Mesendoderm (in vitro differentiated cells): ENCODE measurements around the gene CDCP2.

ENCODE experiments used
- DNase-seq: peaks from one replicate; pipeline ENCODE4 v3.0.0; 2013
- H2AK5ac ChIP-seq: 2 replicates; pipeline ENCODE4 v1.6.1; 2013; ENCODE audit warnings: low read length, inconsistent platforms
- H2BK120ac ChIP-seq: 2 replicates; pipeline ENCODE4 v1.6.1; 2013; ENCODE audit warnings: low read depth, mild to moderate bottlenecking, low read length, moderate library complexity, mixed read lengths
- H2BK15ac ChIP-seq: replicated peaks from 2 replicates; pipeline ENCODE4 v1.6.1; 2013; ENCODE audit warnings: low read depth, mild to moderate bottlenecking, moderate library complexity
- H2BK5ac ChIP-seq: 2 replicates; pipeline ENCODE4 v1.6.1; 2013; ENCODE audit warnings: low read length, inconsistent platforms
- H3K18ac ChIP-seq: 2 replicates; pipeline ENCODE4 v1.6.1; 2013; ENCODE audit warnings: mild to moderate bottlenecking, low read length, mixed read lengths
- H3K23ac ChIP-seq: one replicate; pipeline ENCODE4 v1.6.1; 2013; ENCODE audit warnings: low read length
- H3K27ac ChIP-seq: 2 replicates; pipeline ENCODE4 v1.5.1; 2013; ENCODE audit warnings: low read depth, mild to moderate bottlenecking, inconsistent platforms, low read length, moderate library complexity
- H3K27me3 ChIP-seq: 2 replicates; pipeline ENCODE4 v1.6.1; 2013; ENCODE audit warnings: low read length, control low read depth, mild to moderate bottlenecking, inconsistent platforms; ENCODE audit not compliant: insufficient read depth, poor library complexity
- H3K36me3 ChIP-seq: 2 replicates; pipeline ENCODE4 v1.6.1; 2013; ENCODE audit warnings: low read length, inconsistent platforms; ENCODE audit not compliant: control insufficient read depth, insufficient read depth
- H3K4ac ChIP-seq: one replicate; pipeline ENCODE4 v1.6.1; 2013; ENCODE audit warnings: low read depth, mild to moderate bottlenecking, low read length, moderate library complexity
- H3K4me1 ChIP-seq: 2 replicates; pipeline ENCODE4 v1.6.1; 2013; ENCODE audit warnings: low read depth, low read length, inconsistent platforms; ENCODE audit not compliant: control insufficient read depth
- H3K4me2 ChIP-seq: 2 replicates; pipeline ENCODE4 v1.6.1; 2013; ENCODE audit warnings: low read length
- H3K4me3 ChIP-seq: 2 replicates; pipeline ENCODE4 v1.5.1; 2013; ENCODE audit warnings: mild to moderate bottlenecking, low read length
- H3K56ac ChIP-seq: one replicate; pipeline ENCODE4 v1.6.1; 2013; ENCODE audit warnings: low read length
- H3K79me1 ChIP-seq: 2 replicates; pipeline ENCODE4 v1.6.1; 2013; ENCODE audit warnings: low read length, inconsistent platforms
- H3K79me2 ChIP-seq: 2 replicates; pipeline ENCODE4 v1.6.1; 2013; ENCODE audit warnings: mild to moderate bottlenecking, low read length; ENCODE audit not compliant: control insufficient read depth, insufficient read depth
- H3K9ac ChIP-seq: 2 replicates; pipeline ENCODE4 v1.6.1; 2013; ENCODE audit warnings: low read length, inconsistent platforms
- H4K5ac ChIP-seq: one replicate; pipeline ENCODE4 v1.6.1; 2013; ENCODE audit warnings: low read length
- H4K8ac ChIP-seq: one replicate; pipeline ENCODE4 v1.6.1; 2013; ENCODE audit warnings: low read depth, mild to moderate bottlenecking, control low read depth, low read length, moderate library complexity
- WGBS: extraction: QIAGEN DNeasy Blood & Tissue Kit; methylation state at CpG from one replicate; pipeline ENCODE4 v1.1.7; 2013; ENCODE audit warnings: low lambda C conversion rate, missing lambda C conversion rate; ENCODE audit not compliant: insufficient coverage; ENCODE audit errors: extremely low coverage; 5-methylcytosine and 5-hydroxymethylcytosine counted together

Gene CDCP2

GRCh38 chr1:54114001-54114400, 38.8 kb downstream of the CDCP2 start:
- Histone ChIP-seq H3K4me1 (no peaks in the 10 kb centered on the region), H2BK120ac (no peak overlapping the region), H3K4ac (no peak overlapping the region), H3K56ac (no peak overlapping the region), H3K79me1 (no peaks in the 10 kb centered on the region), H3K23ac (no peak overlapping the region), H3K27ac (no peak overlapping the region), H3K9ac (no peak overlapping the region), H2BK15ac (no peak overlapping the region), H3K18ac (no peak overlapping the region), H3K27me3 (no peaks in the 10 kb centered on the region), H4K5ac (no peak overlapping the region), H3K4me3 (no peak overlapping the region), H4K8ac (no peak overlapping the region), H2AK5ac (no peak overlapping the region), H3K36me3 (no peaks in the 10 kb centered on the region), H3K79me2 (no peaks in the 10 kb centered on the region), H2BK5ac (no peak overlapping the region), H3K4me2 (no peak overlapping the region)
- no peak for DNase-seq
- WGBS = no CpG with 5 or more reads among the region's 4 CpGs

DNA sequence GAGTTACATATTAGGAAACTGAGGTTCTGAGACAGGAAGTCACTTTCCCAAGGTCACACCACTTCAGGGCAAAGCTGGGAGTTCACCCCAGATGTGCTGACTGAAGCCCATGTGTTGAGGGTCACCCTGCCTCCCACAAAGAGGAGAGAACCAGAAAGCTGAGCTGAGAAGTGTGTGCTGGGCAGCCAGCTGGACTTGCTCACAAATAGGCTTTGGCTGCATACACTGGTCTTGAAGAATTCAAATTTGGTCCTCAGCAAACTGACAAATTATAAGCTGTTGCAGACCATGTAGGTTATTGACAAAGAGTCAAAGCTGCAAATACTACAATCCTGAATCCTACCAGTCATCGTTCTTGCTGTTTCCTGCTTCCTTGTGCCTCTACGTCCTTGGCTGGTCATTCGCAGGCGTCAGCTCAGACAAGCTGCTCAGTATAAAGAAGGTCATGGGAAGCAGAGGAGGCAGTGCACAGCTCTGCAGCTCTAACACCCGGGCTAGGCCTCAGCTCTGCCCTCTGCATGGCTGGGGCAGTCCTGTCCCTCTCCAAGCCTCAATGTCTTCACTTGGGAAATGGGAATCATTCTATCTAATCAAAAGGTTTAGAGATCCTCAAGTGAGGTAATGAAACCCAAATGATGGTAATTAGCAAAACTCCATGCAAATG, 40.0 kb downstream of the CDCP2 start:
- H3K4me2 ChIP-seq = no peak overlapping the region
- H3K4me1 ChIP-seq = no peaks in the 10 kb centered on the region
- H3K79me2 ChIP-seq = no peaks in the 10 kb centered on the region
- H4K5ac ChIP-seq = no peak overlapping the region
- no peak overlapping the region for H2BK5ac ChIP-seq
- H3K56ac ChIP-seq = no peak overlapping the region
- H3K36me3 ChIP-seq = no peaks in the 10 kb centered on the region
- no peak overlapping the region for H2AK5ac ChIP-seq
- no peak overlapping the region for H2BK120ac ChIP-seq
- H3K27ac ChIP-seq = no peak overlapping the region
- H2BK15ac ChIP-seq = no peak overlapping the region
- H3K79me1 ChIP-seq = no peaks in the 10 kb centered on the region
- no peak overlapping the region for H3K9ac ChIP-seq
- H3K18ac ChIP-seq = no peak overlapping the region
- H3K27me3 ChIP-seq = no peaks in the 10 kb centered on the region
- WGBS = no CpG with 5 or more reads among the region's 5 CpGs
- DNase-seq = no peak
- no peak overlapping the region for H3K4ac ChIP-seq
- H3K23ac ChIP-seq = no peak overlapping the region
- no peak overlapping the region for H3K4me3 ChIP-seq
- no peak overlapping the region for H4K8ac ChIP-seq

DNA sequence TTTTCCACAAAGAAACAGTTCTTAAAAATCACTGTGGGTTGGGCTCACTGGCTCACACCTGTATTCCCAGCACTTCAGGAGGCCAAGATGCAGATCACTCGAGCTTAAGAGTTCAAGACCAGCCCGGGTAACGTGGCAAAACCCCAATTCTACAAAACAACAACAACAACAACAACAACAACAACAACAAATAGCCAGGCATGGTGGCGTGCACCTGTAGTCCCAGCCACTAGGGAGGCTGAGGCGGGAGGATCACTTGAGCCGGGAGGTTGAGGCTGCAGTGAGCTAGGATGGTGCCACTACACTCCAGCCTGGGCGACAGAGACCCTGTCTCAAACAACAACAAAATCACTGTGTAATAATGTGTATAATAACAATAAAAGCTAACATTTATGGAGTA, 40.8 kb downstream of the CDCP2 start:
- Histone ChIP-seq H3K9ac (no peak overlapping the region), H3K23ac (no peak overlapping the region), H3K27ac (no peak overlapping the region), H3K36me3 (no peaks in the 10 kb centered on the region), H3K4me2 (no peak overlapping the region), H2BK15ac (no peak overlapping the region), H3K4me3 (no peak overlapping the region), H4K5ac (no peak overlapping the region), H2AK5ac (no peak overlapping the region), H3K79me1 (no peaks in the 10 kb centered on the region), H4K8ac (no peak overlapping the region), H3K56ac (no peak overlapping the region), H2BK120ac (no peak overlapping the region), H3K4me1 (no peaks in the 10 kb centered on the region), H3K18ac (no peak overlapping the region), H3K4ac (no peak overlapping the region), H3K79me2 (no peaks in the 10 kb centered on the region), H3K27me3 (no peaks in the 10 kb centered on the region), H2BK5ac (no peak overlapping the region)
- WGBS = no CpG with 5 or more reads among the region's 7 CpGs
- DNase-seq = no peak

DNA sequence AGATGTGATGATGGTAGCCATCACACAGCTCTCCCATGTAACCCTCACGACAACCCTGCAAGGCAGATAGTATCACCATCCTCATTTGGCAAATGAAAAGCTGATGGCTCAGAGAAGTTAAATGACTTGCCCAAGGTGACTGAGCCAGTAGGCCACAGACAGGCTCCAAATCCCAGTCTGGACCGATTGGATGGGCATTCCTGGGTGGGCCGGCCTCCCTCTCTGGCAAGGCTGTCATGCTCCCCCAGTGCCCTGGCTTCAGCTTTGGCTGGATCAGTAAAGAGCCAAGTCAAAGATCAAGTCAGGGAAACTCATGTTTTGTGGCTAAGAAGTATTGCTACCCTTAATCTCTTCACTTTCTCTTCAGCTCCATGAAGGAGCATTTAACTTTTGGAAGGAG, 41.2 kb downstream of the CDCP2 start:
- no peak for DNase-seq
- no peaks in the 10 kb centered on the region for H3K79me2 ChIP-seq
- no peak overlapping the region for H3K9ac ChIP-seq
- H3K79me1 ChIP-seq = no peaks in the 10 kb centered on the region
- H3K4ac ChIP-seq = no peak overlapping the region
- no peaks in the 10 kb centered on the region for H3K4me1 ChIP-seq
- H2BK15ac ChIP-seq = no peak overlapping the region
- H3K27me3 ChIP-seq = no peaks in the 10 kb centered on the region
- no peak overlapping the region for H3K4me3 ChIP-seq
- no peaks in the 10 kb centered on the region for H3K36me3 ChIP-seq
- H3K4me2 ChIP-seq = no peak overlapping the region
- H4K8ac ChIP-seq = no peak overlapping the region
- no peak overlapping the region for H4K5ac ChIP-seq
- no peak overlapping the region for H2BK5ac ChIP-seq
- no peak overlapping the region for H2BK120ac ChIP-seq
- H2AK5ac ChIP-seq = no peak overlapping the region
- WGBS = no CpG with 5 or more reads among the region's 3 CpGs
- H3K27ac ChIP-seq = no peak overlapping the region
- no peak overlapping the region for H3K18ac ChIP-seq
- no peak overlapping the region for H3K23ac ChIP-seq
- H3K56ac ChIP-seq = no peak overlapping the region

GRCh38 chr1:54110996-54111395, 41.8 kb downstream of the CDCP2 start:
- Histone ChIP-seq H3K79me1 (no peaks in the 10 kb centered on the region), H4K5ac (no peak overlapping the region), H2BK5ac (no peak overlapping the region), H2BK120ac (no peak overlapping the region), H3K27ac (no peak overlapping the region), H3K4me2 (no peak overlapping the region), H3K27me3 (no peaks in the 10 kb centered on the region), H3K79me2 (no peaks in the 10 kb centered on the region), H2AK5ac (no peak overlapping the region), H3K9ac (no peak overlapping the region), H3K56ac (no peak overlapping the region), H3K4ac (no peak overlapping the region), H2BK15ac (no peak overlapping the region), H3K23ac (no peak overlapping the region), H3K4me3 (no peak overlapping the region), H3K36me3 (no peaks in the 10 kb centered on the region), H4K8ac (no peak overlapping the region), H3K4me1 (no peaks in the 10 kb centered on the region), H3K18ac (no peak overlapping the region)
- WGBS = no CpG with 5 or more reads among the region's 10 CpGs
- DNase-seq = no peak
